ENCODE measurements around the gene PCNX2. TPM values are rescaled to one million over a fixed set of nuclear protein-coding genes. Genes with fewer than 3 reads are reported as not detected.
"Not testable (repeated sequence)": the region's sequence is repeated elsewhere in the genome, so short reads cannot be mapped to it uniquely, and the experiment has no call there.

The PCNX2 gene
- total RNA-seq, 1 donor from 2014 or later = 5.5 TPM

GRCh38 chr1:233080827-233081226, 214.7 kb downstream of the PCNX2 start:
- not testable (repeated sequence) for DNase-seq (ENCODE audit: extremely low read depth, low read depth, low spot score)

- DNase-seq (ENCODE audit: extremely low read depth, low read depth, low spot score) = no peak
Observed at GRCh38 chr1:233080286-233080685, 215.2 kb downstream of the PCNX2 start.

- DNase-seq (ENCODE audit: extremely low read depth, low read depth, low spot score) = no peak
Observed at GRCh38 chr1:233079574-233079973, 216.0 kb downstream of the PCNX2 start.

- no peak for DNase-seq (ENCODE audit: extremely low read depth, low read depth, low spot score)
Observed at GRCh38 chr1:233078396-233078795, 217.1 kb downstream of the PCNX2 start.

- DNase-seq (ENCODE audit: extremely low read depth, low read depth, low spot score) = no peak
Observed at GRCh38 chr1:233075915-233076295, 219.6 kb downstream of the PCNX2 start.

- no peak for DNase-seq (ENCODE audit: extremely low read depth, low read depth, low spot score)
Observed at GRCh38 chr1:233066087-233066486, 229.4 kb downstream of the PCNX2 start.

GRCh38 chr1:233065685-233066084, 229.8 kb downstream of the PCNX2 start:
- DNase-seq (ENCODE audit: extremely low read depth, low read depth, low spot score) = no peak

- no peak for DNase-seq (ENCODE audit: extremely low read depth, low read depth, low spot score)
Observed at GRCh38 chr1:233064988-233065387, 230.5 kb downstream of the PCNX2 start.

GRCh38 chr1:233063462-233063861, 232.1 kb downstream of the PCNX2 start:
- DNase-seq (ENCODE audit: extremely low read depth, low read depth, low spot score) = no peak

GRCh38 chr1:233061265-233061664, 234.3 kb downstream of the PCNX2 start:
- DNase-seq (ENCODE audit: extremely low read depth, low read depth, low spot score) = no peak

GRCh38 chr1:233060461-233060994, 235.0 kb downstream of the PCNX2 start:
- DNase-seq (ENCODE audit: extremely low read depth, low read depth, low spot score) = no peak

GRCh38 chr1:233057836-233058235, 237.7 kb downstream of the PCNX2 start:
- no peak for DNase-seq (ENCODE audit: extremely low read depth, low read depth, low spot score)

- no peak for DNase-seq (ENCODE audit: extremely low read depth, low read depth, low spot score)
Observed at GRCh38 chr1:233055879-233056641, 239.5 kb downstream of the PCNX2 start.

GRCh38 chr1:233045588-233045987, 249.9 kb downstream of the PCNX2 start:
- no peak for DNase-seq (ENCODE audit: extremely low read depth, low read depth, low spot score)

- DNase-seq (ENCODE audit: extremely low read depth, low read depth, low spot score) = no peak
Observed at GRCh38 chr1:233042834-233043233, 252.7 kb downstream of the PCNX2 start.

- DNase-seq (ENCODE audit: extremely low read depth, low read depth, low spot score) = no peak
Observed at GRCh38 chr1:233040494-233040893, 255.0 kb downstream of the PCNX2 start.

GRCh38 chr1:233038581-233038980, 256.9 kb downstream of the PCNX2 start:
- no peak for DNase-seq (ENCODE audit: extremely low read depth, low read depth, low spot score)

- DNase-seq (ENCODE audit: extremely low read depth, low read depth, low spot score) = no peak
Observed at GRCh38 chr1:233037843-233038242, 257.7 kb downstream of the PCNX2 start.

- no peak for DNase-seq (ENCODE audit: extremely low read depth, low read depth, low spot score)
Observed at GRCh38 chr1:233034836-233035235, 260.7 kb downstream of the PCNX2 start.

- DNase-seq (ENCODE audit: extremely low read depth, low read depth, low spot score) = no peak
Observed at GRCh38 chr1:233033361-233033760, 262.2 kb downstream of the PCNX2 start.

- no peak for DNase-seq (ENCODE audit: extremely low read depth, low read depth, low spot score)
Observed at GRCh38 chr1:233032916-233033315, 262.6 kb downstream of the PCNX2 start.

GRCh38 chr1:233031521-233031920, 264.0 kb downstream of the PCNX2 start:
- no peak for DNase-seq (ENCODE audit: extremely low read depth, low read depth, low spot score)

- DNase-seq (ENCODE audit: extremely low read depth, low read depth, low spot score) = no peak
Observed at GRCh38 chr1:233027046-233027445, 268.5 kb downstream of the PCNX2 start.
